Mucosa of descending colon (tissue), 3 donors: ENCODE data around the gene TUBGCP5. TPM values are rescaled to one million over a fixed set of nuclear protein-coding genes. Genes with fewer than 3 reads are reported as not detected.

Source experiments
- ATAC-seq: fragments of 200-7000 bp; cut with Tn5 transposase; one replicate; pipeline ENCODE4 v1.9.1; 2020; ENCODE audit warnings: mild to moderate bottlenecking, moderate library complexity
- DNase-seq, 3 donors: peaks; one replicate each; pipeline ENCODE4 v3.0.0-alpha.2; 2020
- H3K36me3 ChIP-seq: fragments of 200-600 bp; one replicate; pipeline ENCODE4 v1.8.0; 2021; ENCODE audit warnings: low read depth, mild to moderate bottlenecking
- H3K4me1 ChIP-seq: fragments of 200-600 bp; one replicate; pipeline ENCODE4 v1.8.0; 2021; ENCODE audit warnings: low read depth, mild to moderate bottlenecking
- H3K4me3 ChIP-seq: fragments of 200-600 bp; one replicate; pipeline ENCODE4 v1.8.0; 2021; ENCODE audit warnings: mild to moderate bottlenecking
- H3K9me3 ChIP-seq: fragments of 200-600 bp; one replicate; pipeline ENCODE4 v1.8.0; 2021; ENCODE audit warnings: mild to moderate bottlenecking
- CTCF ChIP-seq: fragments of 200-600 bp; IDR thresholded peaks from one replicate; pipeline ENCODE4 v1.8.0; 2022; ENCODE audit warnings: antibody characterized with exemption, mild to moderate bottlenecking
- intact Hi-C, 2 donors: fragments of 100-400 bp; cut with DNase I in 1 of 2; cut with micrococcal nuclease in 1 of 2; formaldehyde crosslinking; loops; one replicate each; pipeline versions ENCODE4 v1.11.0 to v1.11.1; 2022; cut with DNase I, micrococcal nuclease
- total RNA-seq, 3 donors: library from RNA; stranded (reverse); fragmentation: NEBNext Ultra II Directional in 2 of 3; extraction: Animal tissue kit (Norgen Biotek cat#: 25700) in 2 of 3; gene quantifications; one replicate each; pipeline versions ENCODE4 v1.2.1 to v1.2.4, GENCODE V29; 2021 to 2023
- donor health status: DM: no; HTN: no; CAD: no; lungs with moderate emphysema.
- donor health status: DM: no; HTN: no; CAD: no.
- donor health status: DM: no; HTN: yes; CAD: no.

The TUBGCP5 gene
- total RNA-seq, 3 donors from 2014 or later: 11.9 to 15.3 (median 13.8) TPM

- H3K9me3 ChIP-seq: peaks cover 5% of the 10 kb centered on the region
- DNase-seq: no peak
- H3K36me3 ChIP-seq: no peaks in the 10 kb centered on the region
- H3K4me1 ChIP-seq: no peaks in the 10 kb centered on the region
- H3K4me3 ChIP-seq: no peak overlapping the region
- TF ChIP-seq CTCF: no peak
- intact Hi-C loops: no loop called here
- ATAC-seq: no peak
These were observed 26.5 kb upstream of the TUBGCP5 start for GRCh38 chr15:23065836-23066235.

GRCh38 chr15:23064156-23064555, 24.8 kb upstream of the TUBGCP5 start:
- H3K9me3 ChIP-seq: peaks cover 5% of the 10 kb centered on the region
- ATAC-seq (no peak), DNase-seq (no peak)
- intact Hi-C loops: no loop called here
- no peak for TF ChIP-seq CTCF
- H3K36me3 ChIP-seq: no peaks in the 10 kb centered on the region
- no peak overlapping the region for H3K4me3 ChIP-seq
- H3K4me1 ChIP-seq: no peaks in the 10 kb centered on the region

- Histone ChIP-seq H3K4me3 (no peak overlapping the region), H3K36me3 (no peaks in the 10 kb centered on the region), H3K9me3 (no peaks in the 10 kb centered on the region), H3K4me1 (no peaks in the 10 kb centered on the region)
- no peak for DNase-seq
- TF ChIP-seq CTCF: no peak
- ATAC-seq: no peak
- intact Hi-C loops: no loop called here
These were observed 18.3 kb upstream of the TUBGCP5 start for GRCh38 chr15:23057707-23058106.

- no peaks in the 10 kb centered on the region for H3K36me3 ChIP-seq
- no peaks in the 10 kb centered on the region for H3K4me1 ChIP-seq
- no peaks in the 10 kb centered on the region for H3K9me3 ChIP-seq
- TF ChIP-seq CTCF: no peak
- no peak overlapping the region for H3K4me3 ChIP-seq
- intact Hi-C loops: no loop called here
- ATAC-seq (no peak), DNase-seq (no peak)
These were observed 15.9 kb upstream of the TUBGCP5 start for GRCh38 chr15:23055316-23055715.

GRCh38 chr15:23052522-23052921, 13.2 kb upstream of the TUBGCP5 start:
- no peaks in the 10 kb centered on the region for H3K9me3 ChIP-seq
- H3K4me3 ChIP-seq: no peak overlapping the region
- DNase-seq: no peak
- intact Hi-C loops: no loop called here
- H3K4me1 ChIP-seq: no peaks in the 10 kb centered on the region
- no peaks in the 10 kb centered on the region for H3K36me3 ChIP-seq
- ATAC-seq: no peak
- TF ChIP-seq CTCF: no peak

GRCh38 chr15:23050708-23051107, 11.3 kb upstream of the TUBGCP5 start:
- no peak for TF ChIP-seq CTCF
- ATAC-seq: no peak
- Histone ChIP-seq H3K9me3 (no peaks in the 10 kb centered on the region), H3K4me3 (no peak overlapping the region), H3K4me1 (no peaks in the 10 kb centered on the region), H3K36me3 (no peaks in the 10 kb centered on the region)
- intact Hi-C loops: no loop called here
- no peak for DNase-seq
